Esophagus muscularis mucosa (tissue), 2 donors: ENCODE results near the gene SOCS7.

ENCODE experiments used
- POLR2A ChIP-seq: fragments of 450-650 bp; IDR thresholded peaks from one replicate; pipeline ENCODE4 v1.6.1; 2017; ENCODE audit warnings: antibody characterized with exemption, moderate library complexity, mild to moderate bottlenecking, low read depth
- POLR2AphosphoS5 ChIP-seq, 2 donors: sonication (generic); formaldehyde crosslinking; IDR thresholded peaks; one replicate each; pipeline ENCODE4 v1.6.1; 2017; ENCODE audit warnings: antibody characterized with exemption in 2 of 2

GRCh38 chr17:38428112-38428642 is 76.5 kb downstream of the SOCS7 start, which contains the start of gene ARHGAP23:
- peak; percentile 39 for TF ChIP-seq POLR2A
- peak; percentile 52 to 85 for TF ChIP-seq POLR2AphosphoS5 (IDR thresholded peaks at IDR 0.05)
